GM18873 (cell line): ENCODE results near the gene KRT78.

Source experiments
- ATAC-seq: cut with Tn5 transposase; IDR thresholded peaks from one replicate; pipeline ENCODE4 v1.9.1; 2021; ENCODE audit warnings: mild to moderate bottlenecking, moderate library complexity, moderate number of reproducible peaks; ENCODE audit not compliant: unreplicated experiment, low FRiP score

The KRT78 gene

DNA sequence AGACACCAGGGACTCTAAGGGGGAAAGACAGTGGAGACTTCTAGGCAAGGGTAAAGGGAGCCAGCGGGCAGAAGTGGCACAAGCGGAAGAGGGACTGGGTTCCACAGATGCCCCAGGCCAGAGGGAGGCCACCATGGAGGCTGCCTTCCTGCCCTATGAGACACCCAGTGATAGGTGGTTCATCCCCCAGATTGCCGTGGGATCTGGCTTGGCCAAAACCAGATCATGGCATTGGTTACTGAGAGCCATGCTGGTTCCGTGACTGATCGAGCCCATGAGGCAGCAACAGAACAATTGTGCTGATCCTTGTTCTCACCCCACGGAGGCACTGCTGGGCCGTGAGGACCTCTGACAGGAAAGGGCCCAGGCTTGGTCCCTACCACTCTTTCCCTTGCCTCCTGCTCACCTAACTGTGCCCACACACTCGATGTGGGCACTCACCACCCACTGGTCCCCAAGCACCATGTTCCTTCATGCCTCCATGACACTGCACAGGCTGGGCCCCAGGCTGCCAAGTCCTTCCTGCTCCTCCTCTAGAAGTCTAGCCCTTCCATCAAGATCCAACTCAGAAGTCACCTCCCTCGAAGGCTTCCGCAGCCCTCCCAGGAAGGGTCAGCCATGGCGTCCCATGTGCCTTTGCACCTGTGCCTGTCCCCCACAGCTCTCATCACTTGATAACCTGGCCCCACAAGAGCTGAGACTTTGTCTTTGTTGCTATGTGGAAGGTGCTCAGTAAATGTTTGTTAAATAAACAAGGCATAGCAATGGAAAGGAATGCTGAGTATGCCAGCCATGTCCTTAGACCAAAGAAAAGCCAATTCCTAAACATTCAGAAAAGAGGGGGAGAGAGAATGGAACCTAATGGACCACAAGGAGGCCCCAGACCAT is 21.9 kb downstream of the KRT78 start:
- ATAC-seq: no peak

DNA sequence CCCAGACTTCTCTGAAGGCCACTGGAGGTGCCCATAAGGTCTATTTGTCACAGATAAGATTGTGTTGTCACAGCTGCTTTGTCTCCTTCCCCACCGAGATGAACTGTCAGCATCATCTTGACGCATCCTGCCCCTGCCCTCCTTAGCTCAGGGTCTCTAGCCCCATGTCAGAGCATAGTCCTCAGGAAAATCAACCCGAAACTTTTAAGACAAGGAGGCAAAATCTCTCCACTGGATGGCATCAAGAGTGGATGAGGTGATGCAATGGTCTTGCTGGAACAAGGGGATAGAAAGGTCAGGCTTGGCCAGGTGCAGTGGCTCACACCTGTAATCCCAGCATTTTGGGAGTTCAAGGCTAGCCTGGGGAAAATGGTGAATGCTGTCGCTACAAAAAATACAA is 22.8 kb downstream of the KRT78 start:
- ATAC-seq: no peak

- ATAC-seq: no peak
Observed at GRCh38 chr12:52824741-52825410, 23.9 kb downstream of the KRT78 start.

DNA sequence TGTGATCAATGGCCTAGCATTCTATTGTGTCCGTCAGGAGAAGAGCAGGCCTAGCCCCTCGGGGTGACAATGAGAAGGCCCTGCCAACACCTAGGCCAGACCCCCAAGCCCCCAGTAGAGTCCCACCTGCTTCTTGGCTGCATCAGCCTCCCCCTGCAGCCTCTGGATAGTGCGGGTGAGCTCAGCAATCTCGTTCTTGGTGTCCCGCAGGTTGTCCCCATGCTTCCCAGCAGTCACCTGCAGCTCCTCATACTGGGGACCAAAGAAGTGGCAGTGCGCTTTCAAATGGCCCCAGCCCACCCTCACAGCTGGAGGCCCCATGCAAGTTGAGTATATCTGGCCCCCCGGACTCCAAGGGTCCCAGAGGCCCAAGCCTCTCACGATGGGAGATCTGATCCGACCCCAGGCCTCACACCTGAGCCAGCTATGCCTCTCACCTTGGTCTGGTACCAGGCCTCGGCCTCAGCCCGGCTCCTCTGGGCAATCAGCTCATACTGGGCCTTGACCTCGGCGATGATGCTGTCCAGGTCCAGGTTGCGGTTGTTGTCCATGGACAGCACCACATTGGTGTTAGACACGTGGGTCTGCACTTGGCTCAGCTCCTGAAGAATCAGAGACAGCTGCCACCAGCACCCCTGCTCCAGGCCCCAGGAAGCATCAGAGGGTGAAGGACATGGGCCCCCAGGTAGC is 24.9 kb downstream of the KRT78 start:
- ATAC-seq: no peak

DNA sequence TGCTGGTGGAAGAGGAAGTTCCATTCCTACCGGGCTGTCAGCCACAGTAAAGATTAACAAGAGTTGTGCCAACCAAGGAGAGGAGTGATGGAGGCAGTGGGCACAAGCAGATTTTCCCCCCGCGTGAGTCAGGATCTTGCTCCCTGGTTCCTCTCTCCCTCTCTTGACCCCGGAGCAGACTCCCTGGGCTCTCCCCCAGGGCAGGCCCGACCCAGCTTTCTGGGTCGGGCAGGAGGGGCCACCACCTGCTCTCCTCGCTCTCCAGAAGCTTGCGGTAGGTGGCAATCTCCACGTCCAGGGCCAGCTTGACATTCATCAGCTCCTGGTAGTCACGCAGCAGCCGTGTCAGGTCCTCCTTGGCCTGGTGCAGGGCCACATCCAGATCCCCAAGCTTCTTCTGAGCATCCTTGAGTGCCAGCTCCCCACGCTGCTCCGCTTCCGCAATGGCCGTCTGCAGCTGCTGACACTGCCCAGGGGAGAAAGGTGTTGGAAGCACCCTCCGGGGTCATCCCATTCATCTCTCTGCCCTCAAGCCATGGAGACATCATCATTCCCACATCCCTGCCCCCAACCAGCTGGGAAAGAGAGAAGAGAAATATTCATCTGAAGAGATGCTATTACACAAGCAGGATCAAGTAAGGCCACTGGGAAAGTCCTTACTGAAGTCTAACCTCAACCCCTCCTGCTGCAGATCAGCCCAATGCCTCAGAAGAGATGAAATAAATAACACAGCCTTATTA is 25.9 kb downstream of the KRT78 start:
- no peak for ATAC-seq

GRCh38 chr12:52821826-52822660 is 26.8 kb downstream of the KRT78 start:
- no peak for ATAC-seq

GRCh38 chr12:52821071-52821730 is 27.6 kb downstream of the KRT78 start:
- ATAC-seq: no peak

- ATAC-seq: no peak
Observed at GRCh38 chr12:52820521-52820920, 28.3 kb downstream of the KRT78 start.

DNA sequence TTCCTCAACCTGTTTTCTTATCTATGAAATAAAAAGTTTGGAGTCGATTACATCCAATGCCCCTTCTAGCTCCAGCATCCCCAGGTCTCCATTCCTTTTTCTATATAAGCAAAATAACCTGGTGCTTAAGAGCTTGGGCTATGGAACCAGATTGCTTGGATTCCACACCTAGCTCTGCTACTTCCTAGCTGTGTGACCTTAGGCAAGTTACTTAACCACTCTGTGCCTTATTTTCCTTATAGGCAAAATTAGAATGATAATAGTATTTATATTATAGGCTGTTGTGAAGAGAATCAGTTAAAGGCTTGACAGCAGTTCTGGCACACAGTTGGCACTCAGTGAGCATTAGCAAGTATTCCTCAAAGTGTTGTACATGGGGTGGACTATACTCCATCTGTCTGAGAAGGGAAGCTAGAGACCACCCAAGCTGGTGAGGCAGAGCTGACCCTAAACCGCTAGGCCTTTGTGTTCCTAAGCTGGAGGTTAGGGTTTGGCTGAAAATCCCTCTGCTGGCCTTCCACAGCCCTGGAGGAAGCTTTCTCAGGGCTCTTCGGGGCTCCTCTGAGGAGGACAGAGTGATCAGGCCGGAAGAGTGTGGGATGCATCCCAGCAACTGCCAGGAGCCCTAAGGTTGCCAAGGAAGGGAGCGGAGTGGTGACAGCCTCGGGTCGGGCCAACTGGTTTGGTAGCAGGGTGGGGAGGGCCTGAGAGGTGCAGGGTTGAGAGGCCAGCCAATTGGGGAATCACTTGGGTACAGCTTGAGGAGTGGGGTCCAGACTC is 28.9 kb downstream of the KRT78 start:
- ATAC-seq: no peak

DNA sequence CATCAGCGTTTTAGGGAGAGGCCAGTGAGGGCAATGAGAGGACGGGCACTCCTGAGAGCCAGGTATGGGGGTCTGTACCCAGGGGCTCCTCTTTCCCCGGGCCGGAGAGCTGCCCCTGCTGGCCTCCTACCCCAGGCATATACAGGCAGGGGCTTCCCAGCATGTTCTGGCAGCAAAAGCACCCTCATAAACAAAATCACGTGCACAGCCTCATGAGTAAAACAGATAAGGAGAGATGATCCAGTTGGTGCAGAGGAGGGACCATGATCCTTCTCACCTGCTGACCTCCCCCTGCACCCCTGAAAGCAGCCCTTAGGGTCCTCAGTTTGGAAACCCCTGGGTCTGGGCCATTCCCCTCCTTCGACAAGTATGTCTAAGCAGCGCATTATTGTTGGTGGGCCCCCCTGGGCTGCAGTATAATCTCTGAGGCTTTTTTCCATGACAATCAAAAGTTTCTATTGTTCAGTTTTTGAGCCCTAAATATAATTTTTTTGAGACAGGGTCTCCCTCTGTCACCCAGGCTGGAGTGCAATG is 29.8 kb downstream of the KRT78 start:
- no peak for ATAC-seq

DNA sequence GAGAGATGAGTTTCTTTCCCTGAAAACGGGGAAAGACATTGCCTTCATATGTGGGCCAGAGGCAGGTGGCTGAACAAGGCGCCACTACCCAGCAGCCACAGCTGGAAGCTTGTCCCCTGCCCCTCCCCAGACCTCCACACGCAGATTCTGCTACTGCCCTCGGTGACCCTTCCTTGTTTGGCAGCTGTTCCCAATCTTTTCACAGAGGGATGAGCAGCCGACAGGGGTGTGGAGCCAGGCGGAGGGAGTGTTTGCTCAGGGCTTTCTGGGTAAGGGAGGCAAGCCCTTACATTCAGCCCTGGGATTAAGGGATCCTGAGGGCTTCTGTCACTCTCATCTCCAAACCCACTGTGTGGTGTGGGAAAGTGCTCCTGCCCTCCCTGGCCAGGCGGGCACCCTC is 30.4 kb downstream of the KRT78 start:
- ATAC-seq: no peak

DNA sequence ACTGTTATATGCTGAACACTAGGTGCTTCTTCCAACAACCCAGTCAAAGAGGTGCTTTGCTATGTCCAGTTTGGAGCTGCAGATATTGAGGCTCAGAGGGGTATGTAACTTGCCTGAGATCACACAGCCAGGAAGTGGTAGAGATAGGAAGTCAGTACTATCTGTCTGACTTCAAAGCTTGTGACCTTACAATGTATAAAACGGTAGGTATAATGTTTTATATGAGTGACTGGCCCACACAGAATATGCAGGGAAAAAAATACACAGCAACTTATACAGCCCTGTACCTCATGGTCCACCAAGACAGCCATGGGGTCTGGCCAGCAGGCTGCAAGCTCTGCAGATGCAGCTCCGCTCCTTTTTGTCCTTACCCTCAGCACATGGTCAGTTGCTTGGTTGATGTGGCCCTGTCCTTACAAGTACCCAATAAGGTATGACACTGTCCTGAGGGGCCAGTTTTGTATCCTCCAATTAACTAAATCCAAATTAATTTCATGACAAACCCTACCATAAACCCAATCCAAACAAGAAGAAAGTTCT is 31.0 kb downstream of the KRT78 start:
- ATAC-seq: no peak

- ATAC-seq: no peak
Observed at GRCh38 chr12:52817003-52817698, 31.6 kb downstream of the KRT78 start.

GRCh38 chr12:52815676-52816588 is 32.9 kb downstream of the KRT78 start:
- ATAC-seq: no peak

- ATAC-seq: no peak
Observed at GRCh38 chr12:52815161-52815560, 33.6 kb downstream of the KRT78 start.

GRCh38 chr12:52814710-52815155 is 34.1 kb downstream of the KRT78 start:
- ATAC-seq: no peak
